GM12864 (cell line): ENCODE measurements around the gene RSPH9.
A peak's percentile ranks its signal among the peaks of the same experiment; 100 is the strongest.
"Not testable (repeated sequence)": the region's sequence is repeated elsewhere in the genome, so short reads cannot be mapped to it uniquely, and the experiment has no call there.

ENCODE experiments used
- DNase-seq: peaks from one replicate; pipeline ENCODE4 v3.0.0-alpha.2; 2011; ENCODE audit warnings: low read depth
- H3K4me3 ChIP-seq: 2 replicates; pipeline ENCODE4 v1.5.1; 2011; ENCODE audit warnings: mild to moderate bottlenecking, low read depth, low read length, control low read depth
- CTCF ChIP-seq: IDR thresholded peaks from 2 replicates; pipeline ENCODE4 v1.5.1; 2011; ENCODE audit warnings: low read depth, mild to moderate bottlenecking, moderate library complexity, low read length, control low read depth, inconsistent platforms; ENCODE audit errors: missing control alignments

Gene RSPH9

GRCh38 chr6:43629104-43629504 lies 15.7 kb upstream of the RSPH9 start, which contains the start of gene GTPBP2:
TSS of gene GTPBP2 (minus strand) at chr6:43629264. CDS start at chr6:43629162, 102 bp downstream.
- H3K4me3 ChIP-seq, result peak within 1 kb of the TSS; percentile 95
- no peak for TF ChIP-seq CTCF
- peak; percentile 95 for DNase-seq

GRCh38 chr6:43629505-43630300 lies 15.1 kb upstream of the RSPH9 start:
- H3K4me3 ChIP-seq, result peak overlapping the region; percentile 95
- peak; percentile 94 for DNase-seq
- no peak for TF ChIP-seq CTCF

- no peak for TF ChIP-seq CTCF
- no peak for DNase-seq
- H3K4me3 ChIP-seq, result no peak overlapping the region
These were observed 13.7 kb upstream of the RSPH9 start for GRCh38 chr6:43630980-43631619.

GRCh38 chr6:43633002-43633401 lies 11.8 kb upstream of the RSPH9 start:
- H3K4me3 ChIP-seq, DNase-seq: not testable (repeated sequence)

GRCh38 chr6:43634702-43635303 lies 10.0 kb upstream of the RSPH9 start:
- TF ChIP-seq CTCF, result no peak
- DNase-seq, result no peak
- no peak overlapping the region for H3K4me3 ChIP-seq

GRCh38 chr6:43635387-43636307 lies 9.2 kb upstream of the RSPH9 start, which contains the start of gene MAD2L1BP:
TSS of gene MAD2L1BP (plus strand) at chr6:43635840. CDS start at chr6:43635876, 36 bp downstream.
- DNase-seq, result no peak
- TF ChIP-seq CTCF, result no peak

More at GRCh38 chr6:43635387-43636307, 9.2 kb upstream of the RSPH9 start, which contains the start of gene MAD2L1BP:
- H3K4me3 ChIP-seq, result peak within 1 kb of the TSS; percentile 72
